Measurements from ENCODE around the gene SMCO3.
"Not testable (repeated sequence)": the region's sequence is repeated elsewhere in the genome, so short reads cannot be mapped to it uniquely, and the experiment has no call there.

The SMCO3 gene

DNA sequence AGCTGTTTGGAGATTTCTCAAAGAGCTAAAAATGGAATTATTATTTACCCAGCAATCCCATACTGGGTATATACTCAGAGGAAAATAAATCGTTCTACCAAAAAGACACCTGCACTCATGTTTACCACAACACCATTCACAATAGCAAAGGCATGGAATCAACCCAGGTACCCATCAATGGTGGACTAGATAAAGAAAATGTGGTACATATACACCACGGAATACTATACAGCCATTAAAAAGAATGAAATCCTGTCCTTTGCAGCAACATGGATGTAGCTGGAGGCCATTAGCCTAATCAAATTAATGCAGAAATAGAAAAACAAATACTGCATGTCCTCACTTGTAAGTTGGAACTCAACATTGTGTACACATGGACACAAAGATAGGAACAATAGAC, 48.6 kb downstream of the SMCO3 start:
- no peak for DNase-seq (ENCODE audit: extremely low read depth, low read depth)
- TF ChIP-seq, protein P1, sequence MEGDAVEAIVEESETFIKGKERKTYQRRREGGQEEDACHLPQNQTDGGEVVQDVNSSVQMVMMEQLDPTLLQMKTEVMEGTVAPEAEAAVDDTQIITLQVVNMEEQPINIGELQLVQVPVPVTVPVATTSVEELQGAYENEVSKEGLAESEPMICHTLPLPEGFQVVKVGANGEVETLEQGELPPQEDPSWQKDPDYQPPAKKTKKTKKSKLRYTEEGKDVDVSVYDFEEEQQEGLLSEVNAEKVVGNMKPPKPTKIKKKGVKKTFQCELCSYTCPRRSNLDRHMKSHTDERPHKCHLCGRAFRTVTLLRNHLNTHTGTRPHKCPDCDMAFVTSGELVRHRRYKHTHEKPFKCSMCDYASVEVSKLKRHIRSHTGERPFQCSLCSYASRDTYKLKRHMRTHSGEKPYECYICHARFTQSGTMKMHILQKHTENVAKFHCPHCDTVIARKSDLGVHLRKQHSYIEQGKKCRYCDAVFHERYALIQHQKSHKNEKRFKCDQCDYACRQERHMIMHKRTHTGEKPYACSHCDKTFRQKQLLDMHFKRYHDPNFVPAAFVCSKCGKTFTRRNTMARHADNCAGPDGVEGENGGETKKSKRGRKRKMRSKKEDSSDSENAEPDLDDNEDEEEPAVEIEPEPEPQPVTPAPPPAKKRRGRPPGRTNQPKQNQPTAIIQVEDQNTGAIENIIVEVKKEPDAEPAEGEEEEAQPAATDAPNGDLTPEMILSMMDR (IDR thresholded peaks at IDR 0.05; ENCODE audit: low read depth, low read length): no peak

DNA sequence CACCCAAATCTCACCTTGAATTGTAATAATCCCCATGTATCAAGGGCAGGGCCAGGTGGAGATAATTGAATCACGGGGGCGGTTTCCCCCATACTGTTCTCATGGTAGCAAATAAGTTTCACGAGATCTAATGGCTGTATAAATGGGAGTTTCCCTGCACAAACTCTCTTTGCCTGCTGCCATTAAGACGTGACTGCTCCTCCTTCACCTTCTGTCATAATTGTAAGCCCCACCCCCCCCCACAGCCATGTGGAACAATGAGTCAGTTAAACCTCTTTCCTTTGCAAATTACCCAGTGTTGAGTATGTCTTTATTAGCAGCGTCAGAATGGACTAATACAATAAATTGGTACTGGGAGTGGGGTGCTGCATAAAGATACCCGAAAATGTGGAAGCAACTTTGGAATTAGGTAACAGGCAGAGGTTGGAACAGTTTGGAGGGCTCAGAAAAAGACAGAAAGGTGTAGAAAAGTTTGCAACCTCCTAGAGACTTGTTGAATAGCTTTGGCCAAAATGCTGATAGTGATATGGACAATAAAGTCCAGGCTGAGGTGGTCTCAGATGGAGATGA, 54.2 kb downstream of the SMCO3 start:
- DNase-seq (ENCODE audit: extremely low read depth, low read depth): not testable (repeated sequence)

DNA sequence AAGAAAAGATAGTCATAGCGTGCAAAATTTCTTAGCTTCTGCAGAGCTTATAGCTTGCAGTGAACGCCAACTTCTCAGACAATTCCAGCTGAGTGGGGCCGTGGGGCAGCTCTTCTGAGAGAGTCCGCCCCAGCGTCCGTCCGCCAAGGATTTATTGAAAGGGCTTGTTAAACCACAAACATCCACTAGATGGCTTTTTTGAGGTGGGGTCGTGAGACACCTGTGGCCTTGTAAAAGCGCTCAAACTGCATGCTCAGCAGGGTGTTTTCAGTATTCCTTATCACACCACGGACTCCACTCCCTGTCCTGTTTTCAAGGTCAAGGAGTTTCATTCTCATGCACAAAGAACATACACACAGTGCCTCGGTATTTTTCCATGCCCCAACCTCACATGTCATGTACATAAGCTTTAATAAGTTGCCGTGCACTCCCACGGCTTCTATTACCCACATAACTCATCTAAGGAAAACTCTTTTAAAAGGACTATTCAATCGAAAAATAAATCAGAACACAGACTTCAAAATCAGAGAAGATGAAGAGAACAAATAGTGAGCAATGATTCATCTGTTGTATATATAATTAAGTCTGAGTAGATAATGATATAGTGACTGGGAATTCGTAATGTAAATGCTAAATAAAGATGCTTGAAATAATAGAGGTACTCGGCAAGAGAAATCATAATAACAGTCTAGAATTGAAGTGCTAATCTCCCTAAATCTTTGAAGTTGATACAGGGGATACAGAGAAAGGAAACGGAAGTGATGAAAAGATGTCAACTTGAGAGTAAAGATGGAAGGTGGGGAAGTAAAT, 57.4 kb downstream of the SMCO3 start:
- no peak for DNase-seq (ENCODE audit: extremely low read depth, low read depth)
- TF ChIP-seq, protein P1 (IDR thresholded peaks at IDR 0.05; ENCODE audit: low read depth, low read length): peak; percentile 8

All from AG09319 (cell line).